Stimulated activated memory B cell treated with anti-CD40 and anti-IgM and Interleukin-4, amounts not matched to agents 10 μg/mL and 1 μg/mL and 100 μg/mL, for 72 hours (primary cell): ENCODE measurements around the gene MAML2.

Source experiments
- ATAC-seq: fragments of 150-1000 bp; cut with Tn5 transposase; 2 replicates; pipeline ENCODE4 v1.10.0; 2021
- H3K27ac Mint-ChIP-seq: one replicate; pipeline ENCODE4 v1.8.0; 2022; ENCODE audit warnings: mild to moderate bottlenecking, mixed read lengths
- H3K27me3 Mint-ChIP-seq: one replicate; pipeline ENCODE4 v1.8.0; 2022; ENCODE audit warnings: mixed read lengths
- H3K36me3 Mint-ChIP-seq: one replicate; pipeline ENCODE4 v1.8.0; 2022; ENCODE audit warnings: mixed read lengths
- H3K4me1 Mint-ChIP-seq: one replicate; pipeline ENCODE4 v1.8.0; 2022; ENCODE audit warnings: mixed read lengths
- H3K4me3 Mint-ChIP-seq: one replicate; pipeline ENCODE4 v1.8.0; 2022; ENCODE audit warnings: mild to moderate bottlenecking, moderate library complexity, mixed read lengths
- H3K9me3 Mint-ChIP-seq: one replicate; pipeline ENCODE4 v1.8.0; 2022; ENCODE audit warnings: mixed read lengths

MAML2 gene

DNA sequence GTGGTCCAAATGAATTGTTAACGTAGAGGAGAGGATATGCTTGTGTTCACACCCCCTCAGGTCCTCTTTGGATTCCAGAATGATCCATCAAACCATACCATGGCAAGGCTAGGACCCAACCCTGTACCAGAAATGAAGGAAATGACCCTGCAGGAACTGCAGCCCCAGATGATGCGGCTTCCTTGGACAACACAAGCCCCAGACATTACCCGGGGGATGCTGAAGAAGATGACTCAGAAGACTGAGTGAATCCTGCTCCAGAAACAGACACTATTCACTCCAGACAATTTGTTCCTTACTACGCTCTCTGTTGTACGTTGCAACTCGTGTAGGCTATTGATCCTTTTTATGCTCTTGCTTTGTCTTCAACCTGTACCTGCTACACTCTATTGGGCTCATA, 403.9 kb downstream of the MAML2 start:
- Mint-ChIP-seq H3K27me3 (no peaks in the 10 kb centered on the region), H3K4me1 (no peaks in the 10 kb centered on the region), H3K36me3 (peaks cover 7% of the 10 kb centered on the region), H3K27ac (no peak overlapping the region), H3K4me3 (no peak overlapping the region), H3K9me3 (peaks cover 14% of the 10 kb centered on the region)
- no peak for ATAC-seq

DNA sequence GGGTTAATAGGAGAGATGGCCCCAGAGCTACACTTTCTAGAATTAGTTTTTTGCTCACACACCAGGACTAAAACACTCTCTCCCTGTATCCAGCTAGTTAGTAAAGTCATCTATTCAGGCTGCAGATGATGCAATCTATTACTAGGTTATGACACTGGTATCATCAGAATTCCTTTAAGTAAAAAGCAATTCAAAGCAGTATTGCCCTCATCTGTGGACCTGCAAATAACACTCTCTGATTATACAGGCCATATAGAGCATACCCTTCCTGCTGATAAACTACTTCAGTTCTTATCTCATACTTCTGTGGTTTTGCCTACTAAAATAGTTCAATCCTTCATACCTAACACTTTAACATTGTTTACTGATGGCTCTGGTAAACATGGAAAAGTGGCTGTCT, 405.6 kb downstream of the MAML2 start:
- no peak for ATAC-seq
- Mint-ChIP-seq H3K27ac (no peak overlapping the region), H3K4me1 (no peaks in the 10 kb centered on the region)

DNA sequence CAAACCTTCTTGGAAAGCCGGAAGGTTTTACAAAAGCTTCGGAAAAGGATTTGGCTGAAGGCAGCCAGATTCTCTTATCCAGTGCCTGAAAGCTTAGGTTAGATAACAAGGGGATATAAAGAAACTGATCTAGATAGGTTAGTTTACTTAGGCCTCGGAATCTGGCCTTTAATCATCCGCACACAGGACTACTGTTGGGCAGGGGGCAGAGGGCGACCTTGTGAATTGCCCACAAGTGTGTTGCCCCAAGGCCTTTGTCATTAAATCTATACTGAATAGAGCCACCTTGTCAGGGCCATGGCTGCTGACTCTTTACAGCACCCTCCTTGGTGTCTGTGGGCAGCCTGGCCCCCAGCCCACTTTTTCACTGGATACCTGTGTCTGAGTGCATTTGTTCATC, 409.4 kb downstream of the MAML2 start:
- no peak for ATAC-seq
- H3K4me1 Mint-ChIP-seq: no peaks in the 10 kb centered on the region
- peaks cover 10% of the 10 kb centered on the region for H3K36me3 Mint-ChIP-seq
- H3K4me3 Mint-ChIP-seq: no peak overlapping the region
- no peaks in the 10 kb centered on the region for H3K27me3 Mint-ChIP-seq
- H3K9me3 Mint-ChIP-seq: peaks cover 14% of the 10 kb centered on the region
- H3K27ac Mint-ChIP-seq: no peak overlapping the region

More for the DNA sequence above, 405.6 kb downstream of the MAML2 start:
- H3K4me3 Mint-ChIP-seq: no peak overlapping the region
- H3K36me3 Mint-ChIP-seq: no peaks in the 10 kb centered on the region
- H3K27me3 Mint-ChIP-seq: no peaks in the 10 kb centered on the region
- H3K9me3 Mint-ChIP-seq: peaks cover 6% of the 10 kb centered on the region

DNA sequence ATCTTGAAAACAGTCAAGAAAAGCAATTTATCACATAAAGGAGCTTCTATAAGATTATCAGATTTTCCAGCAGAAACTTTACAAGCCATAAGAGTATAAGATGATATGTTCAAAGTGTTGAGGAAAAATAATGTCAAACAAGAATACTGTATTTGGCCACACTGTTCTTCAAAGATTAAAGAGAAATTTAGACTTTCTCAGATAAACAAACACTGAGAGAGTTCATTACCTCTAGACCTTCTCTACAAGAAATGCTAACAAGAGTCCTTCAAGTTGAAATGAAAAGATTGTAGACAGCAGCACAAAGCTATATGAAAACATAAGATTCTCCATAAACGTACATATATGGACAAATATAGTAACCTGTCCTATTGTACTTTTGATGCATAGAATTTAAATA, 411.1 kb downstream of the MAML2 start:
- Mint-ChIP-seq H3K9me3 (peaks cover 11% of the 10 kb centered on the region), H3K27me3 (peaks cover 1% of the 10 kb centered on the region), H3K36me3 (peaks cover 10% of the 10 kb centered on the region), H3K4me3 (no peak overlapping the region), H3K4me1 (no peaks in the 10 kb centered on the region), H3K27ac (no peak overlapping the region)
- ATAC-seq: no peak

DNA sequence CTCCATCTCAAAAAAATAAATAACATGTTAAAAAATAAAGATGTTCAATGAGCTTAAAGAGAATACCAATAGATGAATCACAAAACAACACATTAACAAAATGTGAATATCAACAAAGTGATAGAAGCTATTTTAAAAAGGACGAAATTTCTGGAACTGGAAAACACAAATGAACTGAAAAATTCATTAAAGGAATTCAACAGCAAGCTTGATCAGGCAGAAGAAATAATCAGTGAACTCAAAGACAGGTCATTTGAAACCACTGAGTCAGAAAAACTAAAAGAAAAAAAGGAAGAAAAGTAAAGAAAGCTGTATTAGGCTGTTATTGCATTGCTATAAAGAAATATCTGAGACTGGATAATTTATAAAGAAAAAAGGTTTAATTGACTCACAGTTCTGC, 412.0 kb downstream of the MAML2 start:
- no peak for ATAC-seq
- Mint-ChIP-seq H3K4me3 (no peak overlapping the region), H3K27me3 (peaks cover 10% of the 10 kb centered on the region), H3K9me3 (peaks cover 11% of the 10 kb centered on the region), H3K36me3 (peaks cover 10% of the 10 kb centered on the region), H3K4me1 (no peaks in the 10 kb centered on the region), H3K27ac (no peak overlapping the region)

DNA sequence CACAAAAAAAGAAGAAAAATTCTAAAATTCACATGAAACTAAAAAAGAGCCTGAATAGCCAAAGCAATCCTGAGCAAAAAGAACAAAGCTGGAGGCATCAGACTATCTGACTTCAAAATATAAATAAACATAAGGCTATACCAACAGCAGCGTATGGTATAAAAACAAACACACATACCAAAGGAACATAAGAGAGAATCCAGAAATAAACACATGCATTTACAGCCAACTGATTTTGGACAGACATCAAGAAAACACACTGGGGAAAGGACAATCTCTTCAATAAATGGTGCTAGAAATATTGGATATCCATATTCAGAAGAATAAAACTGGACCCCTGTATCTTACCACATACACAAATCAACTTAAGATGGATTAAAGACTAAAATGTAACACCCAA, 416.3 kb downstream of the MAML2 start:
- Mint-ChIP-seq H3K36me3 (peaks cover 10% of the 10 kb centered on the region), H3K27ac (no peak overlapping the region), H3K9me3 (peaks cover 11% of the 10 kb centered on the region), H3K4me3 (no peak overlapping the region), H3K27me3 (peaks cover 10% of the 10 kb centered on the region), H3K4me1 (peaks cover 22% of the 10 kb centered on the region)
- no peak for ATAC-seq
